ENCODE data around the gene MED16.
A peak's percentile ranks its signal among the peaks of the same experiment; 100 is the strongest.
"Not testable (repeated sequence)": the region's sequence is repeated elsewhere in the genome, so short reads cannot be mapped to it uniquely, and the experiment has no call there.

The MED16 gene

DNA sequence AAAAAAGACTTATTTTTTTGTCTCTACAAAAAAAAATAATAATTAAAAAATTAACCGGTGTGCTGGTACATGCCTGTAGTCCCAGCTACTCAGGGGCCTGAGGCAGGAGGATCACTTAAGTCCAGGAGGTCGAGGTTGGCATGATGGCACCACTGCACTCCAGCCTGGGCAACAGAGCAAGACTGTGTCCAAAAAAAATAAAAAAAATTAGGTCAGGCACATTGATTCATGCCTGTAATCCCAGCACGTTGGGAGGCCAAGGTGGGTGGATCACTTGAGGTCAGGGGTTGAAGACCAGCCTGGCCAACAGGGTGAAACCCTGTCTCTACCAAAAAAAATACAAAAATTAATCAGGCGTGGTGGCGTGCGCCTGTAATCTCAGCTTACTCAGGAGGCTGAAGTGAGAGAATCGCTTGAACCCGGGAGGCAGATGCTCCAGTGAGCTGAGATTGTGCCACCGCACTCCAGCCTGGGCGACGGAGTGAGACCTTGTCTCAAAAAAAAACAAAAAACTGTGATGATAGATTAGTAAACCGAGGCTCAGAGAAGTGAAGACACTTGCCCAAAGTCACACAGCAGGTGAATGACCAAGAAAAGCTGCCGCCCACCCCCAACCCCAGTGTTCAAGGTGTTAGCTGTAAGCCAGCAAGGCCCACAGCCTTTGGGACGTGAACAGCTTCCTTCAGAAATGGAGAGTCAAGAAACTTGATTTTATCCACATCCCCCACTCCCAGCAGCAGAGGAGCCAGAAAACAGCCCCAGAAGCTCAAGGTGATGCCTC, 9.6 kb upstream of the MED16 start:
- no peak for ATAC-seq
- H3K36me3 Mint-ChIP-seq = peaks cover 46% of the 10 kb centered on the region
- DNase-seq (ENCODE audit: low spot score in 2 of 2) = no peak
- peak overlapping the region; percentile 32 for H3K27ac Mint-ChIP-seq
- H3K9me3 Mint-ChIP-seq = no peaks in the 10 kb centered on the region
- H3K4me1 Mint-ChIP-seq = peaks cover 13% of the 10 kb centered on the region
- H3K4me3 Mint-ChIP-seq = no peak overlapping the region

DNA sequence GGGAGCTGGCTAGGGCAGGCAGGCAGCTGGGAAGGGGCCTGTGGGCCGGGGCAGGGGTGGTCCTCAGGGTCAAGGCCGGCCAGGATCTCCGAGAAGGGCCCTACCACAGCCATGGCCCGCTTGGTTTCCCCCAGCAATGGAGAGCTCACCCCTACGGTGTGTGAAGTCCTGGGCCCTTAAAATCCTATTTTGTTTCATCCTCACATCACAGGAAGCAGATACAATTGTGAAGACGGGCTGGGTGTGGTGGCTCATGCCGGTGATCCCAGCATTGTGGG, 9.0 kb upstream of the MED16 start:
- no peak for DNase-seq (ENCODE audit: low spot score in 2 of 2)
- no peak for ATAC-seq
- no peak overlapping the region for H3K4me3 Mint-ChIP-seq
- peaks cover 8% of the 10 kb centered on the region for H3K4me1 Mint-ChIP-seq
- H3K9me3 Mint-ChIP-seq = no peaks in the 10 kb centered on the region
- no peak overlapping the region for H3K27ac Mint-ChIP-seq
- peaks cover 48% of the 10 kb centered on the region for H3K36me3 Mint-ChIP-seq

- H3K9me3 Mint-ChIP-seq = no peaks in the 10 kb centered on the region
- H3K27ac Mint-ChIP-seq = no peak overlapping the region
- H3K4me3 Mint-ChIP-seq = no peak overlapping the region
- ATAC-seq (no peak), DNase-seq (ENCODE audit: low spot score in 2 of 2) (no peak)
- H3K36me3 Mint-ChIP-seq = peaks cover 49% of the 10 kb centered on the region
- peaks cover 13% of the 10 kb centered on the region for H3K4me1 Mint-ChIP-seq
Observed at GRCh38 chr19:901216-902092, 8.5 kb upstream of the MED16 start.

DNA sequence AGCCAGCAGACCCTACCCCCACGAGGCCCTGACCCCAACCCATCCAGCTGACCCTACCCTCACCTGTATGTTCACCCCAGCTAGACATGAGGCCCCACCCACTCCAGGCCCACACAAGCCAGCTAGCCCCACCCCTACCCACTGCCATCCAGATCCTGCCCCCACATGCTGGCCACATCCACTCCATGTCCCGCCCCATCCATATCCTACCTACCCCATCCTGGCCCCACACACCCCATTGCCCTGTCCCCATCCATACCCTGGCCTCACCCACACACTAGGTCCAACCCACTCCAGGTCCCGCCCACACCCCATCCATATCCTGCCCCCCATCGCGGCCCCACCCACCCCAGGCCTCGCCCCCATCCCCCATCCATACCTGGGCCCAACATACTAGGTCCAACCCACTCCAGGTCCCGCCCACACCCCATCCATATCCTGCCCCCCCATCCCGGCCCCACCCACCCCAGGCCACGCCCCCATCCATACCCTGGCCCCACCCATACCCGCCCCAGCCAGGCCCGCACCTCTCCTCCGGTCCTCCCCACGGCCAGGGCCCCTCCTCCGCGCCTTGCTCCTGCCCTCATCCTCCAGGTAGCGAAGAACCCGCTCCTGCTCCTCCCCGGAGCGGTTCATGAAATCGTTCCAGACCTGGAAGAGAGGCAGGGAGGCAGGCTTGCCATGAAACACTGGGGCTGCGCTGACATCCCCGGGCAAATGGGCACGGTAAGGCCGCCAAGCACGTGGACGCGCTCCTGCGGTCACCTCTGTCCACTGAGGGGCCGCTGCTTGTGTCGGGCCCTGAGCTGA, 7.5 kb upstream of the MED16 start:
- ATAC-seq (peak; percentile 53), DNase-seq (ENCODE audit: low spot score in 2 of 2) (no peak)
- Mint-ChIP-seq H3K4me1 (peaks cover 16% of the 10 kb centered on the region), H3K9me3 (no peaks in the 10 kb centered on the region), H3K4me3 (no peak overlapping the region), H3K36me3 (peaks cover 51% of the 10 kb centered on the region), H3K27ac (no peak overlapping the region)

DNA sequence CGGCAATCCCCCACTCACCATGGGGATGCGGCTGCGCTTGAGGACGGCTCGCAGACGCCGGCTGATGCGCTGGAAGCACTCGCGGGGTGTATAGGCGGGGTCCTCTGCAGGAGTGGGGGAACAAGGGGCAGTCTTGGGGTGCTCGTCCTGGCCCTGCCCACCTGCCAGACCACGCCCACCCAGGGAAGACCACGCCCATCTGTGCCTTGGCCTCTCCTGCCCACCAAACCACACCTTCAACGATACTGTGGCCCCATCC, 7.0 kb upstream of the MED16 start:
- H3K4me1 Mint-ChIP-seq = peaks cover 16% of the 10 kb centered on the region
- no peak overlapping the region for H3K4me3 Mint-ChIP-seq
- ATAC-seq (peak; percentile 4), DNase-seq (ENCODE audit: low spot score in 2 of 2) (no peak)
- peaks cover 46% of the 10 kb centered on the region for H3K36me3 Mint-ChIP-seq
- no peaks in the 10 kb centered on the region for H3K9me3 Mint-ChIP-seq
- H3K27ac Mint-ChIP-seq = no peak overlapping the region

DNA sequence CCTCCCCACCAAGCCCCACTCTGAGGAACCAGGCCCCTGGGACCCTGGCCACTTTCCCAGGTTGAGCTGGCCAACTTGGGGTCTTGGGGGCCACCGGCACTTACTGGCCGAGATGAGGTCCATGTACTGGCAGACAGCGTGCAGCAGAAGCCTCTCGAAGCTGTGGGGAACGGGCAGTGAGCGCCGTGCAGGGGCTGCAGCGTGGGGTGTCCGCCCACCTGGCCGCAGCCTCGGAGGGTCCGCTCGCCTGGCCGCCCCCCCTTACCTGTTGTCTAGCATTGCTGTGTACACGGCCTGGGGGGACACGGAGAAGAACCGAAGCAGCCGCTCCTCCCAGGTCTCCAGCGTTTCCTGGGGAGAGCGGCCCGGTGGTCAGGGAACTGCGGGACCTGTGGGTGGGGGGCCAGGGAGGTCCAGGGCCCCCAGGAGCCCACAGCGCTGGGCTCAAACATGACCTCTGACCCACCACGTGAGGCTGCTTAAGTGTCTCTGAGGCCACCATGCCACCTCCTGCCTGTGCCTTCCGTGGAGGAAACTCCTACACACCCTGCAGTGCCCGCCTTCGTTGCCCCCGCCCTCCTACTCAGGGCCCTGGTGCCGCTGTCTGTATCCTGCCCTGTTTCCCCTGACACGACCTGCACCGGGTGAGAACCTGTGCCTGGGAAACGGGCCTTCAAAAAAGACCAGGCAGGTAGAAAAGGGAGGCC, 6.5 kb upstream of the MED16 start:
- Mint-ChIP-seq H3K4me1 (peaks cover 15% of the 10 kb centered on the region), H3K27ac (no peak overlapping the region), H3K36me3 (peaks cover 42% of the 10 kb centered on the region), H3K4me3 (no peak overlapping the region), H3K9me3 (no peaks in the 10 kb centered on the region)
- ATAC-seq = no peak
- DNase-seq (ENCODE audit: low spot score in 2 of 2) = no peak

DNA sequence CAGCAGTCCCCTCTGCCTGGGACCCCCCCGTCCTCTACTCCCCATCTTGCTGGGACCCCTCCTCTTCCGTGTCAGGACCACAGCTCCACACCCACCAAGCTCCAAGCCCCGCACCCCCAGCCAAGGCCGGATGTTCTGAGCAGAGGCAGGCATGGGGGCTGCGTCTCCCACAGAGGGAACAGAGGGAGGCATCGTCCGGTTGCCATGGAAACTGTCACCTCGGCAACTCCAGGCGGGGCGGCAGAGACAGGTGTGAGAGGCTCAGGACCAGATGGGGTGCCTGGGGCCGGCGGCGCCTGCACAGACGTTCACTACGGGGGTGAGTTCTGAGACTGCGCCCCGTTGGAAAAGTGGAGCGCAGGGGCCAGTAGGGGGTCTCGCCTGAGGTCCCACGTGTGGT, 5.7 kb upstream of the MED16 start:
- H3K27ac Mint-ChIP-seq = no peak overlapping the region
- ATAC-seq (peak; percentile 6), DNase-seq (ENCODE audit: low spot score in 2 of 2) (no peak)
- peaks cover 46% of the 10 kb centered on the region for H3K36me3 Mint-ChIP-seq
- H3K9me3 Mint-ChIP-seq = no peaks in the 10 kb centered on the region
- H3K4me3 Mint-ChIP-seq = no peak overlapping the region
- H3K4me1 Mint-ChIP-seq = peaks cover 9% of the 10 kb centered on the region

GRCh38 chr19:897442-898039, 4.6 kb upstream of the MED16 start:
- no peaks in the 10 kb centered on the region for H3K9me3 Mint-ChIP-seq
- ATAC-seq = no peak
- H3K4me1 Mint-ChIP-seq = peaks cover 15% of the 10 kb centered on the region
- H3K4me3 Mint-ChIP-seq = no peak overlapping the region
- no peak for DNase-seq (ENCODE audit: low spot score in 2 of 2)
- H3K27ac Mint-ChIP-seq = no peak overlapping the region
- H3K36me3 Mint-ChIP-seq = peaks cover 55% of the 10 kb centered on the region

GRCh38 chr19:896999-897398, 4.0 kb upstream of the MED16 start:
- DNase-seq (ENCODE audit: low spot score in 2 of 2) = no peak
- Mint-ChIP-seq H3K36me3 (peaks cover 51% of the 10 kb centered on the region), H3K4me1 (peaks cover 20% of the 10 kb centered on the region), H3K4me3 (no peak overlapping the region), H3K27ac (peak overlapping the region; percentile 26), H3K9me3 (no peaks in the 10 kb centered on the region)
- ATAC-seq = no peak

GRCh38 chr19:896434-896833, 3.4 kb upstream of the MED16 start:
- Mint-ChIP-seq H3K36me3 (peaks cover 50% of the 10 kb centered on the region), H3K27ac (peak overlapping the region; percentile 26), H3K9me3 (no peaks in the 10 kb centered on the region), H3K4me1 (peaks cover 21% of the 10 kb centered on the region), H3K4me3 (no peak overlapping the region)
- DNase-seq (ENCODE audit: low spot score in 2 of 2) = no peak
- no peak for ATAC-seq

GRCh38 chr19:892243-892893, 619 bp downstream of the MED16 start:
- peak; percentile 44 for ATAC-seq
- Mint-ChIP-seq H3K36me3 (peaks cover 66% of the 10 kb centered on the region), H3K27ac (peak overlapping the region; percentile 100), H3K9me3 (no peaks in the 10 kb centered on the region), H3K4me3 (peak overlapping the region; percentile 87), H3K4me1 (peaks cover 28% of the 10 kb centered on the region)
- no peak for DNase-seq (ENCODE audit: low spot score in 2 of 2)

DNA sequence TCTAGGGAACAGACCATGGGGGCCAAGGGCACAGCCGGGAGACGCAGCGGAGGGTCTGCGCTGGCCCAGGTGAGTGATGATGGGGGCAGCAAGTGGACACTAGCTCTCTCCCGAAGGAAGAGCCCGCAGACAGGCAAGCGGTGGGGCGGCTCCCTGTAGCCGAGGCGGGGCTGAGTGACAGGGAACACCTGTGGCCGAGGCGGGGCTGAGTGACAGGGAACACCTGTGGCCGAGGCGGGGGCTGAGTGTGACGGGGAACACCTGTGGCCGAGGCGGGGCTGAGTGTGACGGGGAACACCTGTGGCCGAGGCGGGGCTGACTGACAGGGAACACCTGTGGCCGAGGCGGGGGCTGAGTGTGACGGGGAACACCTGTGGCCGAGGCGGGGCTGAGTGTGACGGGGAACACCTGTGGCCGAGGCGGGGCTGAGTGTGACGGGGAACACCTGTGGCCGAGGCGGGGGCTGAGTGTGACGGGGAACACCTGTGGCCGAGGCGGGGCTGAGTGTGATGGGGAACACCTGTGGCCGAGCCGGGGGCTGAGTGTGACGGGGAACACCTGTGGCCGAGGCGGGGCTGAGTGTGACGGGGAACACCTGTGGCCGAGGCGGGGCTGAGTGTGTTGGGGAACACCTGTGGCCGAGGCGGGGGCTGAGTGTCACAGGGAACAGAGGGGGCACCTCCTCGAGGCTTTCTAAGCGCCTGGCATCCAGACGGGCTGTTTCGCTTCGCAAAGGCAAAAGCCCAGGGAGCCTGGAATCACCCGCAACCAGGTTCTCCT, 1.4 kb downstream of the MED16 start:
- not testable (repeated sequence) for H3K9me3 Mint-ChIP-seq; ATAC-seq; DNase-seq (ENCODE audit: low spot score in 2 of 2)
- Mint-ChIP-seq H3K36me3 (peaks cover 66% of the 10 kb centered on the region), H3K4me1 (peaks cover 24% of the 10 kb centered on the region), H3K4me3 (peak overlapping the region; percentile 87), H3K27ac (peak overlapping the region; percentile 100)

GRCh38 chr19:890831-891230, 2.2 kb downstream of the MED16 start:
- H3K27ac Mint-ChIP-seq = peak overlapping the region; percentile 72

More at GRCh38 chr19:890831-891230, 2.2 kb downstream of the MED16 start:
- DNase-seq (ENCODE audit: low spot score in 2 of 2) (no peak), ATAC-seq (no peak)
- peaks cover 60% of the 10 kb centered on the region for H3K36me3 Mint-ChIP-seq
- H3K4me1 Mint-ChIP-seq = peaks cover 19% of the 10 kb centered on the region
- H3K9me3 Mint-ChIP-seq = no peaks in the 10 kb centered on the region
- peak overlapping the region; percentile 68 for H3K4me3 Mint-ChIP-seq
